ENCODE measurements around the gene GCFC2. TPM values are rescaled to one million over a fixed set of nuclear protein-coding genes. Genes with fewer than 3 reads are reported as not detected.

Gene GCFC2
- polyA plus RNA-seq = 28.2 TPM
- long read RNA-seq, donor 1, partial matches to known transcripts = 5 of 5 reads
- long read RNA-seq, donor 1, other reads (novel, unspliced or antisense) = 0 of 5 reads
- long read RNA-seq, donor 2, partial matches to known transcripts = 0 of 5 reads
- long read RNA-seq, donor 2, other reads (novel, unspliced or antisense) = 0 of 5 reads
- long read RNA-seq, donor 3 = 0 reads
- long read RNA-seq, donor 4, partial matches to known transcripts = 0 of 1 reads
- long read RNA-seq, donor 4, other reads (novel, unspliced or antisense) = 0 of 1 reads
- long read RNA-seq, donor 5, partial matches to known transcripts = 0 of 2 reads
- long read RNA-seq, donor 5, other reads (novel, unspliced or antisense) = 0 of 2 reads
- long read RNA-seq, donor 6, full-length matches to known transcripts = 3 of 3 reads
- long read RNA-seq, donor 6, partial matches to known transcripts = 0 of 3 reads
- long read RNA-seq, donor 6, other reads (novel, unspliced or antisense) = 0 of 3 reads
- long read RNA-seq, donor 7, full-length matches to known transcripts = 3 of 3 reads
- long read RNA-seq, donor 7, partial matches to known transcripts = 0 of 3 reads
- long read RNA-seq, donor 7, other reads (novel, unspliced or antisense) = 0 of 3 reads
- long read RNA-seq, donor 8, full-length matches to known transcripts = 5 of 5 reads
- long read RNA-seq, donor 8, partial matches to known transcripts = 0 of 5 reads
- long read RNA-seq, donor 8, other reads (novel, unspliced or antisense) = 0 of 5 reads
- long read RNA-seq, donor 9, partial matches to known transcripts = 0 of 4 reads
- long read RNA-seq, donor 9, other reads (novel, unspliced or antisense) = 0 of 4 reads
- long read RNA-seq, donor 10 = 0 reads
- long read RNA-seq, donor 11, partial matches to known transcripts = 35 of 63 reads
- long read RNA-seq, donor 11, other reads (novel, unspliced or antisense) = 26 of 63 reads

- WGBS (ENCODE audit: insufficient coverage, low lambda C conversion rate) = 40% methylated on average over 3 of the region's 66 CpGs
- Histone ChIP-seq H3K4me3 (ENCODE audit: low read length) (peak within 1 kb of the TSS; percentile 78), H3K27ac (ENCODE audit: low read length) (peak within 1 kb of the TSS; percentile 95), H3K4me1 (ENCODE audit: control insufficient read depth, insufficient read depth, low read length) (peaks cover 8% of the 10 kb centered on the region), H3K36me3 (ENCODE audit: control insufficient read depth, insufficient read depth, low read length) (peaks cover 5% of the 10 kb centered on the region), H3K9me3 (ENCODE audit: control insufficient read depth, low read depth, low read length) (peaks cover 5% of the 10 kb centered on the region), H3K27me3 (ENCODE audit: control insufficient read depth, insufficient read depth, low read length) (no peaks in the 10 kb centered on the region)
- peak; percentile 85 to 93 for DNase-seq
Observed at GRCh38 chr2:75710577-75711253, at the start of gene GCFC2. Gene GCFC2, minus strand, starts transcription at chr2:75710915. Its CDS starts 60 bp downstream, at chr2:75710855.

DNA sequence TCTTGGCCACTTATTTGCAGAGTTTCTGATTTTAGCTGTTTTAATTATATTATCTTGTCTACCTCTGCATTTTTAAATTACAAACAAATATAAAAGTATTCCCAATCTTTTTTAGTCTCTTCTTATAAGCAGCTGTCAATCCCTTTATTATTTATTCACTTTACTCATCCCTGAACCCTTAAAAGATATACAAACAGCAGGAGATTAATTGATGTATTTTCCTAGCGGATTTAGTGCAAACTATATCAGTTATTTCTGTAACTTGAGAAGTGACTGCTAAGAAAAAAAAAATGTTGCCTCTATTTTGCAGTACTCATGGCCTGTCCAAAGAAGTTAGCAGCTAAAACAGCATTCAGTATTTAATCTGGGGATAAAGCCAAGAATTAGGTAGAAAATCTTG, 42.1 kb upstream of the GCFC2 start:
- Histone ChIP-seq H3K9me3 (ENCODE audit: control insufficient read depth, low read depth, low read length) (no peaks in the 10 kb centered on the region), H3K27me3 (ENCODE audit: control insufficient read depth, insufficient read depth, low read length) (no peaks in the 10 kb centered on the region), H3K4me1 (ENCODE audit: control insufficient read depth, insufficient read depth, low read length) (no peaks in the 10 kb centered on the region), H3K36me3 (ENCODE audit: control insufficient read depth, insufficient read depth, low read length) (no peaks in the 10 kb centered on the region), H3K4me3 (ENCODE audit: low read length) (no peak overlapping the region), H3K27ac (ENCODE audit: low read length) (no peak overlapping the region)
- WGBS (ENCODE audit: insufficient coverage, low lambda C conversion rate) = no CpG with 5 or more reads among the region's 1 CpG
- DNase-seq = no peak

GRCh38 chr2:75751824-75752468, 41.2 kb upstream of the GCFC2 start:
- no peak for DNase-seq
- WGBS (ENCODE audit: insufficient coverage, low lambda C conversion rate) = 86% methylated on average over 5 of the region's 5 CpGs
- no peaks in the 10 kb centered on the region for H3K27me3 ChIP-seq (ENCODE audit: control insufficient read depth, insufficient read depth, low read length)
- no peak overlapping the region for H3K4me3 ChIP-seq (ENCODE audit: low read length)
- no peaks in the 10 kb centered on the region for H3K36me3 ChIP-seq (ENCODE audit: control insufficient read depth, insufficient read depth, low read length)
- H3K9me3 ChIP-seq (ENCODE audit: control insufficient read depth, low read depth, low read length) = no peaks in the 10 kb centered on the region
- H3K27ac ChIP-seq (ENCODE audit: low read length) = no peak overlapping the region
- no peaks in the 10 kb centered on the region for H3K4me1 ChIP-seq (ENCODE audit: control insufficient read depth, insufficient read depth, low read length)

- Histone ChIP-seq H3K36me3 (ENCODE audit: control insufficient read depth, insufficient read depth, low read length) (no peaks in the 10 kb centered on the region), H3K27ac (ENCODE audit: low read length) (no peak overlapping the region), H3K4me3 (ENCODE audit: low read length) (no peak overlapping the region), H3K4me1 (ENCODE audit: control insufficient read depth, insufficient read depth, low read length) (no peaks in the 10 kb centered on the region), H3K27me3 (ENCODE audit: control insufficient read depth, insufficient read depth, low read length) (no peaks in the 10 kb centered on the region), H3K9me3 (ENCODE audit: control insufficient read depth, low read depth, low read length) (no peaks in the 10 kb centered on the region)
- WGBS (ENCODE audit: insufficient coverage, low lambda C conversion rate) = 100% methylated on average over 1 of the region's 4 CpGs
- no peak for DNase-seq
Observed at GRCh38 chr2:75751360-75751759, 40.6 kb upstream of the GCFC2 start.

DNA sequence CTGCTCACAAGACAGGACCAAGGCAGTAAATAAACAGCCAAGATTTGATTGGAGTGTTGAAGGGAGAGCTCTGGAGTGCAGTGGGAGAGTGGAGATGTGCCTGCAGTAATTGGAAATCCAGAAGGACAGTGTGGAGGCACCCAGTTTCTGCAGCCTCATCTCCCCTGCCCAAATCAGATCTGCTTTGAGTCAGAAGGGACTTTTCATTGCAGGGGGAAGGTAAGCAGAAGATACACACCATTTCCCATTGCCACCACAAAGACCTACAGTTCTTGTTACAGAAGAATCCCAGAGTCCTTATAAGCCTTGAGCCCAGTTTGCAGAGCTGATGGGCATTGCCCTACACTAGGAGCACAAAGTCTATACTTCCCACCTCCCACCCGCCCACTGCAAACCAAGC, 27.2 kb upstream of the GCFC2 start:
- H3K4me3 ChIP-seq (ENCODE audit: low read length) = no peak overlapping the region

DNA sequence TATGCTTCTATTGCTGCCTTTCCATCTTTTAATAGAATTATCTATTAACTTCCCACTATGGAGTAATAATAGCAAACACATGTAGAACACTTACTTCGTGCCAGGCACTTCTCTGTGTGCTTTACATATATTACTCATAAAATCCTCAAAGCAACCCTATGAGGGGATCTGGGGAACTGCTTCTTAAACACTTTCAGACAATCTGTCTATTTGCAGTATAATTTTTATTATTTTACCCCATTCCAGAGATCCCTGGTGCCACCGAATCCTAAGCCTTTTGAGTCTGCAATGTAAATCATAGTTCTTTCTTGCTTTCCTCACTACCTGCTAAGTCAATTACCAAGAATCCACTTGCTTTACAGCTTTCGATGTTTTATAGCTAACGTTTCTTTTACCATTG, 25.6 kb upstream of the GCFC2 start:
- no peak for DNase-seq
- no peak overlapping the region for H3K4me3 ChIP-seq (ENCODE audit: low read length)
- no peaks in the 10 kb centered on the region for H3K27me3 ChIP-seq (ENCODE audit: control insufficient read depth, insufficient read depth, low read length)
- no peaks in the 10 kb centered on the region for H3K4me1 ChIP-seq (ENCODE audit: control insufficient read depth, insufficient read depth, low read length)
- H3K27ac ChIP-seq (ENCODE audit: low read length) = no peak overlapping the region
- WGBS (ENCODE audit: insufficient coverage, low lambda C conversion rate) = 77% methylated on average over 4 of the region's 4 CpGs
- H3K9me3 ChIP-seq (ENCODE audit: control insufficient read depth, low read depth, low read length) = no peaks in the 10 kb centered on the region
- H3K36me3 ChIP-seq (ENCODE audit: control insufficient read depth, insufficient read depth, low read length) = no peaks in the 10 kb centered on the region

More for the DNA sequence above, 27.2 kb upstream of the GCFC2 start:
- no peak for DNase-seq
- WGBS (ENCODE audit: insufficient coverage, low lambda C conversion rate) = no CpG with 5 or more reads among the region's 1 CpG
- H3K4me1 ChIP-seq (ENCODE audit: control insufficient read depth, insufficient read depth, low read length) = no peaks in the 10 kb centered on the region
- no peak overlapping the region for H3K27ac ChIP-seq (ENCODE audit: low read length)
- H3K36me3 ChIP-seq (ENCODE audit: control insufficient read depth, insufficient read depth, low read length) = no peaks in the 10 kb centered on the region
- H3K27me3 ChIP-seq (ENCODE audit: control insufficient read depth, insufficient read depth, low read length) = no peaks in the 10 kb centered on the region
- H3K9me3 ChIP-seq (ENCODE audit: control insufficient read depth, low read depth, low read length) = no peaks in the 10 kb centered on the region

GRCh38 chr2:75729861-75730260, 19.1 kb upstream of the GCFC2 start:
- Histone ChIP-seq H3K4me3 (ENCODE audit: low read length) (no peak overlapping the region), H3K4me1 (ENCODE audit: control insufficient read depth, insufficient read depth, low read length) (no peaks in the 10 kb centered on the region), H3K9me3 (ENCODE audit: control insufficient read depth, low read depth, low read length) (no peaks in the 10 kb centered on the region), H3K27ac (ENCODE audit: low read length) (no peak overlapping the region), H3K27me3 (ENCODE audit: control insufficient read depth, insufficient read depth, low read length) (no peaks in the 10 kb centered on the region), H3K36me3 (ENCODE audit: control insufficient read depth, insufficient read depth, low read length) (no peaks in the 10 kb centered on the region)
- 59% methylated on average over 2 of the region's 5 CpGs for WGBS (ENCODE audit: insufficient coverage, low lambda C conversion rate)
- no peak for DNase-seq

DNA sequence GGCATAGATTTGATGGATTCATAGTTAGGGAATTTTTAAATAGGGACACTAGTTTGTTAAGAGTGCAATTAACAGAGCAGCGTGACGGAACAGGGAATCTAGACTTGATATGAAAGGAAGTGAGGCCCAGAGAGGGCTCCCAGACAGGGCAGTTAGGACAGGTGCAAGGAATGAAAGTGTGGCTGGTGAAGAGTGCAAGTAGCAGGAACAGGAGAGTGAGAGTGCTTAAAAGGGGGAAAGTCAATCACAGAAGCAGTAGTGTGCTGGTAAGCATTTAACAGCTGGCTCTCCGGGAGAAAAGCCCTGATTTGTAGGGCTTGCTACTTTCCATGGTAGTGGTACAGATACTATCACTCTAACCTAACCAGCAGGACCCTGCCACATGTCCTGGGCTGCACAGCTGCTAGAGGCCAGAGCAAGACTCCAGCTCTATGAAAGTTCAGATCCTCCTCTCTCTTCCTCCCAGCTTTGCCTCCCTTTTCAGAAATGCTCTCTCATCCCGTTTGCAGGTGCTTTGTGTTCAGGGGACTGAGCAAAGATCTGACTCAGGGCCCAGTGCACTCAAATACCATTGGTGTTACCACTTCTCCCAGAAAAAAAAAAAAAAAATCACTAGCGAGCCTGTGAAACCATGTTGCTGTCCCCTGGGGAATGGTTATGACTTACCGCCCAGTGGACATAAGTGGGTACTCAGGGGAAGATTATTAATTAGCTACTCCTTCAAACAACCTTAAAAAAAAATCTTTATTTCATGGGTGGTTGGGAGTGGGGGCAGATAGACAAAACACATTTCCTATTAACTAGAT, 18.1 kb upstream of the GCFC2 start:
- Histone ChIP-seq H3K27me3 (ENCODE audit: control insufficient read depth, insufficient read depth, low read length) (no peaks in the 10 kb centered on the region), H3K4me1 (ENCODE audit: control insufficient read depth, insufficient read depth, low read length) (no peaks in the 10 kb centered on the region), H3K4me3 (ENCODE audit: low read length) (no peak overlapping the region), H3K9me3 (ENCODE audit: control insufficient read depth, low read depth, low read length) (peaks cover 4% of the 10 kb centered on the region), H3K36me3 (ENCODE audit: control insufficient read depth, insufficient read depth, low read length) (no peaks in the 10 kb centered on the region), H3K27ac (ENCODE audit: low read length) (no peak overlapping the region)
- DNase-seq = no peak
- WGBS (ENCODE audit: insufficient coverage, low lambda C conversion rate) = 40% methylated on average over 1 of the region's 6 CpGs

GRCh38 chr2:75722687-75723086, 12.0 kb upstream of the GCFC2 start:
- no peak overlapping the region for H3K4me3 ChIP-seq (ENCODE audit: low read length)

More at GRCh38 chr2:75722687-75723086, 12.0 kb upstream of the GCFC2 start:
- no peaks in the 10 kb centered on the region for H3K27me3 ChIP-seq (ENCODE audit: control insufficient read depth, insufficient read depth, low read length)
- no peak overlapping the region for H3K27ac ChIP-seq (ENCODE audit: low read length)
- no peaks in the 10 kb centered on the region for H3K36me3 ChIP-seq (ENCODE audit: control insufficient read depth, insufficient read depth, low read length)
- no peak for DNase-seq
- peaks cover 4% of the 10 kb centered on the region for H3K9me3 ChIP-seq (ENCODE audit: control insufficient read depth, low read depth, low read length)
- no peaks in the 10 kb centered on the region for H3K4me1 ChIP-seq (ENCODE audit: control insufficient read depth, insufficient read depth, low read length)

Data from large intestine (tissue), 12 donors.